NCI-H526 (cell line): ENCODE measurements around the gene CAMK2G.

Source experiments
- DNase-seq, 2 experiments: peaks; one replicate each; lab custom pipeline; 2025; lab: John Stamatoyannopoulos, UW

The CAMK2G gene

DNA sequence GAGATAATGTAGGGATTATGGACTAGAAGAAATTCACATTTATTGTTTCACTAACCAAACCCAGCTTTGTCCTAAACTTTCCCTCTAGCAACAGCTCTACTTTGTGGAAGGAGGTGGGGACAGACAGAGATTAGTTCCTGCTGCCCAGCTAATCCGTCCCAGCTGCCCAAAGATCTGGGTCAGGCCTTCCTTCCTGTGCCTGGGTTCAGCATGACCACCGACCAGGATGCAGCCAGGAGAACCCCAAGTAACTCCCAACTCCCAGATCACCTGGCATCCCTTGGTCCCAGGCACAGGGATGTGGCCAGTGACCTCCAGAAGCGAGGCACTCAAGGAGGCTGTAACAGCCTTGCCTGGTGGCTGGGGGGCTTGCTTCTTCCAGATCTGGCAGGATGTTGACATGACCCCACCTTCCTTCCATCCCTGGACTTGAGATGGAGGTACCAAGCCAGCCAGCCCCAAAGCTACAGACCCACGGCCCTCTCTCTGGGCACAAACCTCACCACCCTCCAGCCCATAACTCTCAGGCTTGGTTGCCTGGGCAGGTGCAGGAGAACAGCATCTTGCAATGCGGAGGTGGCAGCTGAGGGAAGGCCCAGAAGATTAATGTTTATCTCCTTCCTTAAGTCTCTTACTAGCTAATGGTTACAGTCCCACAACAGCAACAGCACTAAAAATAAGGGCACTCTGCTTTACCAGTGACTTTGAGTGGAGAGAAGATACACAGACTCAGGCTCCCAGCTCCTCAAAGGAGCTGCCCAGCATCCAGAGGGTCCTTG is 11.1 kb downstream of the CAMK2G start:
- no peak for DNase-seq

DNA sequence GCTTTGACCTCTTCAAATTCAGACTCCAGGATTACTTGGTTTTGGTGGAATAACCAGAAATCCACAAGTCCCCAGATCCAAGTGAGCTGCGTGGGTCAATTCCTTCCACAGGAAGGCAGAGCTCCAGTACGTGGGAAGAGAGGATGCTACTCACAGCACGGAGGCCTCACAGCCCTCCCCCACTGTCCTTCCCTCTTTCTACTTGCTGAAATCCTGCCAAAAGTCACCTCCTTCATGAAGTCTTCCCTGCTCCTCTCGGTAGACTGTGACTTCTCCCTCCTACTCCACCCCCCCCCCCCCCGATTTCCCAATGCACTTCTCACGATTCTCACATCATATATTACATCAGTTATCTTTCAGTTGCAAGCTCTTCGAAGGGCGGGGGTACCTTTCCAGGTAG is 12.3 kb downstream of the CAMK2G start:
- DNase-seq, result no peak

DNA sequence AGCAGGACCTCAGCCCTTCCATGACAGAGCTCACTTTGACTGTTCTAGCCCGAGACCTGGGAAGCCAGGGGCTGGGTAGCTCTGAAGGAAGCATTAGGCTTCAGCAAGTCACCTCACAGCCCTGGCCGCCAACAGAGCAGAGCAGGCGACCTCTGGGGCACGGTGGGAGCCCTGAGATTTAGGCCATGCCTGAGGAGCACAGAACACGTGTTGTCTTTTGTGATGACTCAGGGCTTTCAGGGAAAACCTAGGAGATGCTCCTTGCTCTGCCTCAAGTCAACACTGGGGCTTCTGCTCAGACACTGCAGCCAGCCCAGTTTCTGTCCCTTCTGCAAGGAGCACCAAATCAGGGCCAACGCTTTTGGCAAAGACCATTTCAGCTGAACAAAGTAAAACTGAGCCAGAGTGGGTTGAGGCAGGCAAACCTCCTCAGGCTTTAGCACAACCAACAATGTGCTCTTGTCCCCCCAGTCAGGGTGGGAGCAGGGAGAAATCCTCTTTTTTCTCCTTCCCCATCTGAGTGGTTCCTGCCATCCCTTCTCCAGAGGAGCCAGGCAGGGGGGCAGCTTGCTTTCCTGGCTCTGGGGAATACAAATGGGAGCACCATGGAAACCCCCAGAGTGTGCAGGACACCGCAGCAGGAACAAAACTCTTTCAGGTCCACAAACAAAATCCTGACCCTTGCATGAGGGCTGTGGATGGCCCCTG is 14.4 kb downstream of the CAMK2G start:
- DNase-seq, result no peak

DNA sequence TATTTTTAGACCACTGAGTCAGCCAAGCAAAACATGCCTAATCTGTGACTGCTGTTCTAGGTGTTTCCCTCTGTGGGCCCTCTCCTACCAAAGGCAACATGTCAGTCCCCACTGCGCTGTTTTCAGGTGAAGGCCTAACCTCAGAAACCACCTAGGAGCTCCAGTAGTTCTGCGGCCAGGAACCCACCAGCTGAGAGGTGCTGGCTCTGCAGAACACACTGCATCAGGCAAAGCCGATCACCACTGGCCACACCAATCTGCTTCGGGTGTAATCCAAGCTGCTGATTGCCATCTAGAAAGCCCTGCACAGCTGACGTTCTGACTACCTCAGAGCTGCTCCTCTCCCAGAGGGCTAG is 14.9 kb downstream of the CAMK2G start:
- no peak for DNase-seq

DNA sequence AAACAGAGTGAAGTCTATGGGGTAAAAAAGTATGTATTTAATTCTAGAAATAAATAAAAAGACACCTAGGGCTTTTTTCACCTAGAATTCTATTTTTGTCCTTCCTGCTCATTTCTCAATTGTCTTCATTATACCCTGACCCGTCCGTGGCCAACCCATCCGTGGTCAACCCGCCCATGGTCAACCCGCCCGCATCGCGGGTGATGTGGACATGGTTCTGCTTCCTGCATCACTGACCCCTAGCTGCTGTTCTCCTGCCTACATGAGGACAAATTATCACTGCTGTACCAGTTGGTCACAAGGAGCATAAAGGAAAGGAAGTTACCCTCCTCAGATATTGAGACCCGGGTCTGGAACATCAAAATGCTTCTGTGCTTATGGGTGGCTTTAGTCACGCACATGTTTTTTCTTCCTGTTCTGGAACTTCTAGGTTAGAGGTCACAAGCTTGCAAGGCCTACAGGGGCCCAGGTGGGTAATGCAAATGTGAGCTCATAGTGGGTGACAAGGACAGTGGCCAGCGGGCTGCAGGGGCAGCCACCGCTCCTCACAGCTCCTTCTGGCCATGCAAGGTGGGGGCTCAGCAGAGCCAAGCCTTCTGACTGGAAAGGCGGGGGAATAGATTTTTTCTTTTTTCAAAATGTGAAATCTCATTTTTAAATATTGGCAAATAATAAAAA is 15.5 kb downstream of the CAMK2G start:
- no peak for DNase-seq

DNA sequence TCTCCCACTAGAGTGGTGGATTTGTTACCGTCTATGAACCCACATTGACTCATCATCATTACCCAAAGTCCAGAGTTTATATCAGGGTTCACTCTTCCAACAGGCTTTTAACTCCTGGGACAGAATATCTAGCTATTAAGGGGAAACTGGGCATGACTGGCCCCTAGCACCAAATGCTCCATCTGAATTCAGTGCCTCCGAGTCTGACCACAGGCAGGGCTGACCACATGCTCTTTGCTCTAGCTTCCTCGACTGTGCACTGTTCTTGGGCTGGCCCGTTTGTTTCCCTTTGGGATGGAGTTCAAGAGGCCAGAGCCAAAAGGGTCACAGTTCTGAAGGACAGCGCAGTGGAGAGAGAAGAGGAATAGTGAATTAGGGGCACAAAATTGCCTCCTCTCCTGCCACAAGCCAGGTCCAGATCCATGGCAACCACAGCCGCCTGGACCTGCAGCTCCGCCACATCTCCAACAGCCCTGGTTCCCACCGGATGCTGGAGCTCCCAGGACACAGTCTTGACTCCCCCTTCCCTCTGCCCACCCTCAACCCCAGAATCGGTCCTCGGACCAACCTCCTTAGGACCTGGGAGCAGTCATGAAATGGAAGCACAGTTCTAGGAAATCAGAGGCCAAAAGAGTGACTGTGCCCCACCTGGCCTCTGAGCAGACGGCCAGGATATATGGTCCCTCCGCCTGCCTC is 16.2 kb downstream of the CAMK2G start:
- DNase-seq, result no peak

DNA sequence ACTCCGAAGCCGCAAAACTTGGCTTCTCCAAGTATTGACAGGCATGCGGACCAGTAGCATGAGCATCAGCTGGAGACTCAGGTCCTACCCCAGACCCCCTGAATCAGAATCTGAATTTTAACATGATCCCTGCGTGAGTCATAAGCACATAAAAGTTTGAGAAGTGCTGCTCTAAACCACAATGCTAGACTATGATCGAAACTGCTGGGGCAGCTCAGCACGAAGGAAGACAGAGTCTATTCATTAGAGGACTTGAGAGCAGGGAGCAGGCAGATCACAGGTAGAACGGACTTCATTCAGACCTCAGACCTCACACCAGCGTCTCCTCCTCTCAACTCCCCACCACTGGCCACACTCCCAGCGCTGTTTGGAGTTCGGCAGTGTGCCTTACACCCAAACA is 16.9 kb downstream of the CAMK2G start:
- DNase-seq, result no peak

DNA sequence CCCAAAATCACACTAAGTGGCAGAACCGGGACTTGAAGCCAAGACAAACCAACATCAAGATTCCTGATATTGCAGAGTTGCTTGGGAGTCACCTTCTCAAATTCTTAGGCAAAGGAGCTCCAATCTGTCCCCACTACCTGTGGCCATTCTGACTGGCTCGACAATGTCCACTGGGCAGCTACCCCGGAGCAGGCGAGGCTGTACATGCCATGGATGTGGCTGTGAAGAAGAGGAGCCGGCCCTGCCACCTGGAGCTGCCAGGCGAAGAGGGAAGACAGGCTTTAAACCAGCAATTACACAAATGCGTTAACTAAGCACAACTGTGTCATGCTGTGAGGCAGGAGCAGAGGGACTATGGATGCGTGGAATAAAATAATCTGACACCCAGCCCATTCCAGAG is 18.1 kb downstream of the CAMK2G start:
- no peak for DNase-seq

DNA sequence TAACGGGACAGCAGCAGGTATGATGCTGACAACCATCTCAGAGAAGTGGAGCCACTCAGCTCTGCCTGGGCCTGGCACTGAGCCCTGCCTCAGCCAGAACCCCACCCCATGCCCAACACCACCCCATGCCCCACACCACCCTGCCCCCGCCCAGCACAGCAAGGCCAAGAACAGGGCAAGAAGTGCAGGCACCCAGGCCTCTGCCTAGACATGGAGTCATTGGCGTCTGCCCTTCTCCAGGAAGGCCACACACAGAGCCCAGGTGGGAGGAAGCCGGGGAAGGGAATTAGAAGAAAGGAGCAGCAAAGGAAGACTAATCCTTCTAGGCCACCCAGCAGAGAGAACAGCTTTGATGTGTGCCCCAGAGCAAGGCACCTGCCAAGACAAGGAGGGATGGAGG is 18.9 kb downstream of the CAMK2G start:
- DNase-seq, result no peak

DNA sequence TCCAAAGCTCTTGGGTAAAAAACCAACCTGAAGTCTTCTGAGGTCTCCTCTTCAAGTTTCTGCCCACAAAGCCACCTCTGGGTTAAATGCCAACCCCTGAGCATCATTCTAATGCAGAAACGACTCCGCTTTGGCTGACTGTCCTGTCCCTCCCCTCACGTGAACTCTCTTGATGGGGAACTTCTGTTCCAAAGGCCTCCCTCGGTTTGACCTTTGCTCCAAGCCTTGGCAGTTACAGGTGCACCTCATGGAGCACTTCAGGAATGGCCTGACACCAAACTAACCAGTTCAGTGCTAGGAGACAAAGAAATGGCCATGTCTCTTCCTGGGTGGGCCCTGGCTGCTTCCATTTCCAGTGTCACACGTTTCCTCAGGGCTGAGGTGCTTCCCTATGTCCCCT is 20.0 kb downstream of the CAMK2G start:
- no peak for DNase-seq

DNA sequence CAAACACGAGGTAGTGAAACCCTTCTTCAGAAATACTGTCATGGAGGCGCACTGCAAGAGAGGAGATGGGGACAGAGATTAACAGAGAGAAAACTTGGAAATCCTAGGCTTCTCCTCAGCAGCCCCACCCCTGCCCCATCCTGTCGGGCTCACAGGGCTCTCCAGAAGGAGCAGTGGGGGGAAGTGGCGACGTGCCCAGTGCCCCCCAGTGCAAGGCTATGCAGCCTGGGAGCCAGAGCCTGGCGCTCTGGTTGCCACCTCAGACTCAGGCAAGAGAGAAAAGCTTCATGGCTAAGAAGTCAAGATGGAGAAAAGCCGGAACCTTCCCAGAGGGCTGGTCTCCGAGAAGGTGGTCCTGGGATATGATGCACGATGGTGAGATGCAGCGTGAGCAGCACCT is 21.2 kb downstream of the CAMK2G start:
- DNase-seq, result no peak

DNA sequence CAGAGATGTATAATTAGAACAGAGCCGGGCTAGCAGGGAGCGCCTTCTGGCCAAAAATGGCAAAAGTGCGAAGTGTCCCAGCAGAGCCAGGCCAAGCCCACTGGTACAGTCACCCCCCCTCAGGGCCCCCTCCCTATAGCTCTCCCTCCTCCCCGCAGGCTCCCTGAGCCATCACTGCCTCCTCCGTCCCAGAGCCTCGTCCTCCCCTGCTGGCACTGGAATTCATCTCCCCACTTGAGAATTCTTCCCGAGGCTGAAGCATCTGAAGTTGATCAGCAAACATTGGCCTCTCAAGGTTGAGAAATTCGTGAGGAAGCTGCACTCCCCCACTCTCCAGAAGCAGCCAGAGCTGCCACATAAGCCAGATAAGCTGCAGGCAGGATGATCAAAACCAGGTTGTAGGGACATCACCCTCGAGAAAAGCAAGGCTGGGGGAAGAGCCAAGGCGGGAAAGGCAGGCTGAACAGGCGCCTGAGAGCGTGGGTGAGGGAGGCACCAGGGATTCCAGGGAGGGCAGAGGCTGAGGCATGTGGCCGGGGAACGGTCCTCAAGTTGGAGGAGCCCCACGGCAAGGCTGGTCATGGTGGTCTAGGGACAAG is 23.4 kb downstream of the CAMK2G start:
- DNase-seq, result no peak

DNA sequence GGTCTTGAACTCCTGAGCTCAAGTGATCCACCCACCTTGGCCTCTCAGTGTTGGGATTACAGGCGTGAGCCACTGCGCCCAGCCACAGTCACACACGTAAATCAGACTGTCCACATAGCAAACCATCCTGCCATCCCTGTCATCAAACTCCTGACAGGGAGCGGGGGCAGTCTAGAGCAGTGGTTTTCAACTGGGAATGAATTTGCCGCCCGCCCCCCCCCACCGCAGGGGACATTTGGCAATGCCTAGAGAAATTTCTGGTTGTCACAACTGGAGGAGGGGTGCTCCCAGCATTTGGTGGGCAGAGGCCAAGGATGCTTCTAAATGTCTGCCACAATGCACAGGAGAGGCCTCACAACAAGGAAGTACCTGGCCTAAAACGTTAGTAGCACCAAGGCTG is 24.1 kb downstream of the CAMK2G start:
- no peak for DNase-seq

DNA sequence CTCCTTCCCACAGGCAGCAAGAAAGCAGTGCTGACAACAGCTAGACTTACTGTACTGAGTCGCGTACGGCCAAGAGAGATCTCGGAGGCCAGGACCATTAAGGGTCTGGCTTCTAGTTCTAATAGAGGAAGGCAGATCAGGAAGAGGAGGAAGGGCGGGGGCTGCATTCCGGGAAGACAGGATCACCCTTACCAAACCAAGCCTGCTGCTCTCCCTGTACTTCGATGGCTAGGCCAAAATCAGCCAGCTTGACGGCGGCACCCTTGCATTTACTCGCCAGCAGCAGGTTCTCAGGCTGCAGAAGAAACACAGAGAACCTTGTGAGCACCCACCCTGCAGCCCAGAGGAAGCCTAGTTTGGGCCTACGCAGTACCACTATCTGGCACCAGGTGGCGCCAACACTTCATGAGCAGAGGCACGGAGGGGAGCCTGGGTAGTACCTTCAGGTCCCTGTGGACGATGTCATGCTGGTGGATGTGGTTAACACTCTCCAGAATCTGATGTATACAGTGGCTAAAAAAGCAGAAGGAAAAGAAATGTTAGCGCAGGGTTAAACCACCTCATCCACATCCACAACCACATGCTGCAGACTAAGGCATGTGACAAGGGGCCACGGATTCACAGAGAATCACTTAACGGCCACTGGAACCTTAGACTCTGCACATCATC is 25.4 kb downstream of the CAMK2G start:
- DNase-seq, result peak; percentile 6 to 69

DNA sequence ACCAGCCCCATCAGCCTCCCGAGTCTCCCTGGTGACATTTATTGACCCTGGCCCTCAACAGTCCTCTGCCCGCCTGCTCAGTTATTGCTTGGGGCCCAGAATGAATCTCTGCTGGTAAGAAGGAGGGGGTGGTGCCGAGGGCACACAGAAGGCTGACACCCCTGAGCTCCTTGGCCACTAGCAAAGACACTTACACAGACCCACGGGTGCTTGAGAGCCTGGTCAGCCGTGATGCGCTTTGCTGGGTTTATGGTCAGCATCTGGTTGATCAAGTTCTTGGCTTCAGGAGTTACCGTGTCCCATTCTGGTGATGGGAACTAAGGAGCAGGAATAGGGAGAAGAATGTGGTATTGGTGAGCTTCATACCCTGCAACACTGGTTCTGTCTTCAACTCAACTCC is 27.3 kb downstream of the CAMK2G start:
- DNase-seq, result no peak

DNA sequence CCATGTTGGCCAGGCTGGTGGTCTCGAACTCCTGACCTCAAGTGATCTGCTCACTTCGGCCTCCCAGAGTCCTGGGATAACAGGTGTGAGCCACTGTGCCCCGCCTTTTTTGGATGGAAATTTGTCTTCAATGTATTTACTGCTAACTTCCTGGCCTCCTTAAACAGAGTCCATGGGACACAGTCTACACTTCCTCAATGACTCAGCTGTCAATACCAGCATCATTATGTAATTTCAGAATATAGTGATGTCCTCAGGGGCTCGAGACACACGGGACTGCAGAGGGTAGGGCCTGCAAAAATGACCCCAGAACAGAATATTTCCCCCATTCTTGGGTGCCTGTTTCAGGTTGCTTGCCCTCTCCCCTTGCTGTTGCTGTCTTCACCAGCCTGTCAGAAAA is 31.1 kb downstream of the CAMK2G start:
- no peak for DNase-seq

DNA sequence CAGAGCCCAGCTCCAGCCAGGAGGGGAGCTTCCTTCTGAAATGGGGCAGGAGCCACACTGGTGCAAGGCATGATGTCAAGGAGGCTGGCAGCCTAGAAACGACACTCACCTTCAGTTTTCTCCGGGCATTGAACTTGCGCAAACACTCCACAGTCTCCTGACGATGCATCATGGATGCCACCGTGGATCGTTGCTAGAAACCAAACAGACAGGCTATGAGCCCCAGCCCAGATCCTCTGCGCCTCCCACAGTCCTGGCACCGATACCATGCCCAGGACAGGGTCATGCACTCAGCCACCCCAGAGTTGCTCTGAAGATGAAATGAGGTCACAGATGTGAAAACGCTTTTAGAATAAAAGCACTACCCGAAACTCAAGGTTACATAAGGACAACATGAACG is 32.0 kb downstream of the CAMK2G start:
- no peak for DNase-seq

DNA sequence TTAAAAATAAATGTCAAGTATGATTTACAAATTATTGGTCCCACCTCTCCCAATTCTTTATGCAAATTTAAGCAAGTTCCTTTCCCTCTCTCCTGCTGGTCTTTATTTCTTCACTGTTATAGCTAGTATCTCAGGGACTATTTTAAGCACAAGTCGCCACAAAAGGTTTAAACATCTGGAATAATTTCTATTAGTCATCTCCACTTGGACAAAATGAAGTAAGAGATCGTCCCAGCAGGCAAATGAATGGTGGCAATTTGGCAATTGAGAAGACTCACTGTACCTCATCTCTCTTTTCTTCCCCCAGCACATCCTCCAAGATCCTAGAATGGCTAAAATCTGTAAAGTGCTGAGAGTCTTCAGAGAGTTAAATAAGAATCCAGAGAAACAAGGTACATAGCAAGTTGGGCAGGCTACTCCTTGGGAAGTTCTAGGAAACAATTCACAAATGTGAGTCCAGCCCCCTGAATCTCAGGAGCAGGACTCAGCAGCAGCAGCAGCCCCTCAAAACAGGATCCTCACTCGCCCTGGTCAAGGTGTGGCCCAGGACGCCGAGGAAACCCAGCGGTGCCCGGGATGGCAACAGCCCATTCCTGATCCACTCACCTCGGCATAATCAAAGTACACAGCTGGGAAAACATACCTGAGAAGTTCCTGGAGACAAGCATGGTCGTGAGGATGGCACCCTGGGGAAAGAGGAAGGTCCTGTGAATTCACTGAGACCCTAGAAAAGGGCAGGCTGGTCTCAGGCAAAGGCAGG is 32.6 kb downstream of the CAMK2G start:
- DNase-seq, result no peak

DNA sequence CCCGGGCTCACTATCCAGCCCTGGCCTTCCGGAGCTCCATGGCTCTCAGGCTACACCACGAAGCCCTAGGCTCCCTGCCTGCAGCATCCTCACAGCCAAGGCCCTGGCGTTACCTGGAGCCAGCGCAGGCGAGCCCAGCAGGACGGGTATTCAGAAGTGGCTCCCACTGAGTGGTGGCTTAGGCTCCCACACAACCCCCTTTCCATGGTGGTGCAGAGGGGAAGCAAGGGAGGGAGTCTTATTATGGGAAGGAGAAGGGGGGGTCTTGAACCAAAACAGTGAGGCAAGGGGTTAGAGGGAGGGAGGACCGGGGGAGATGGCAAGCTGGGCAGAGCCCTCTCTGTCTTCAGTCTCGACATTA is 33.3 kb downstream of the CAMK2G start:
- no peak for DNase-seq

DNA sequence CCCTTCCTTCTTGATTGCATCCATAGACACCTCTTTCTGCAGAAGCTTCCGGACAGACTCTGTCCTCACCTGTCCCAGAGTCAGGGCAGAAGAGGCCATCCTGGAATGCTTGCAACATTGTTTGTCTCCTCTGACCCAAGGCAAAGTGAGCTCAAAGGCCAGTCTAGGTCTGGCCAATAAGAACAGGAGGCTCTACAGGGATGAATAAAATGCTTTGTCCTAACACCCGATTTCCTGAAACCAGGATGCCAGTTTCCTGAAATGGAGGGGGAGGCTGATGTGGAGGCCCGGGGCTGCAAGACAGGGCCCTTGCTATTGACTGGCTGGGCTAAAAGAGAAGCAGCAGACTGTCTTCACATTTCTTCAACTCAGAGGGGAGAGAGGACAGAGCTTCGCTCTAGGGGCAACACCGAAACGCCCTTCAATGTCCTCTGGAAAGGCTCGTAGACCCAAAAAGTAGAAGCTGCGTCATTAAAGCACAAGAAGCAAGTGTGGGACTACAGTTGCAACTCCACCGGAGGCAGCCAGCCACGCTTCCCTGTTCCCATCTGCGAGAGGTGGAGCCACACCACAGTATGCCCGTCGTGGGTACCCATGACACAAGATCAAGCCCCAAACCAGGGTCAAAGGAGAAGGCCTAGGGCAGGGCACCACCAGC is 33.8 kb downstream of the CAMK2G start:
- no peak for DNase-seq

DNA sequence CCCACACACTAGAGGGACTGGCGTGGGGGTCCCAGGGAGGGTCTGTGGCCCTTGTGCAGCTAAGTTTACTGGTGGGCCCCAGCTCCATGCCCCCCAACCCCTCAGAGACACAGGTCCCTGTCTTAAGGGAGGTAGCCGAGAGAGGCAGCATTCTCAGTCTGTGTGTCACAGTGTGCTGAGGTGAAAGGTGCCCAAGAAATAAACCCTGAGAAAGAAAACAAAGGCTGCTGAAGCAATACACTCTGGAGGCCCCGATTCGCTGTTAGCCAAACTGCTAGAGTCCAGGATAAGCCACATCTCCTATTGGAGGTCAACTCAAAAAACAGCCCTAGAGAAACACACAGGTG is 34.3 kb downstream of the CAMK2G start:
- no peak for DNase-seq
